Lung microvascular endothelial cell (primary cell): ENCODE data around the gene GTF2IRD1. TPM values are rescaled to one million over a fixed set of nuclear protein-coding genes. Genes with fewer than 3 reads are reported as not detected.

Source experiments
- DNase-seq, 2 donors: peaks; one replicate each; pipeline versions ENCODE4 v3.0.0 to v3.0.0-alpha.2; 2010; ENCODE audit warnings: low read depth in 2 of 2
- total RNA-seq: library from RNA; depleted of rRNA; stranded (reverse); fragments of >200 nt; gene quantifications from 2 replicates; pipeline ENCODE4 v1.2.1, GENCODE V29; 2014

GTF2IRD1 gene
- total RNA-seq, 1 donor from 2014 or later: 5.2 TPM

DNA sequence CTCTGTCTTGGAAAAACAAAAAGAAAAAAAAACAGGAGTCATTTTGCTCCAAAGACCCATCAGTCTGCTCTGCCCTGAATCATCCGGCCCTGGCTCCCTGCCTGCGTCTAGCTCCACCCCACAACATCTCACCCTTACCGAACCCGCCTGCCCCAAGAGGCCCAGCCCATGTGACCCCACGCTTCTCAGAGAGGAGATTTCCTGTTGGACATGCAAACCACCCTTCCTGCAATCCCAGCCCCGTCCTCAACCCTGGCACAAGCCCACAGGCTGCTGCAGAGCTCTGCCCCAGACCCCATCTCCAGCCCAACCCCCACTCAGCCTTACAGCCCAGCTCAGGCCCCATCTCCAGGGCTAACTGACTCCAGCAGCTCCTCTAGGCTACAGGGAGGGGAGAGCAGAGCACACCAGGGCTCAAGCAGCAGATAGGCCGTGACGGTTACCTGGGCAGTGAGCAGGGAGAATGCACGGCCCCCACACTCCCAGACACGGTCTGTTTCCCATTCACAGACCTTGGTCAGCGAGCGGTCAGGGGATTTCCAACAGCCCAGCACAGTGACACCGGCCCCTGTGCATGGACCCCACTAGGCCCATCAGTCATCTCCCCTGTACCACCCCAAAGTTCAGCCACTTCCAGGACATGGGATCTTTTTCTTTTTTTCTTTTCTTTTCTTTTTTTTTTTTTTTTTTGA is 133.9 kb downstream of the GTF2IRD1 start:
- peak in 1 of 2 donors; percentile 83 for DNase-seq

DNA sequence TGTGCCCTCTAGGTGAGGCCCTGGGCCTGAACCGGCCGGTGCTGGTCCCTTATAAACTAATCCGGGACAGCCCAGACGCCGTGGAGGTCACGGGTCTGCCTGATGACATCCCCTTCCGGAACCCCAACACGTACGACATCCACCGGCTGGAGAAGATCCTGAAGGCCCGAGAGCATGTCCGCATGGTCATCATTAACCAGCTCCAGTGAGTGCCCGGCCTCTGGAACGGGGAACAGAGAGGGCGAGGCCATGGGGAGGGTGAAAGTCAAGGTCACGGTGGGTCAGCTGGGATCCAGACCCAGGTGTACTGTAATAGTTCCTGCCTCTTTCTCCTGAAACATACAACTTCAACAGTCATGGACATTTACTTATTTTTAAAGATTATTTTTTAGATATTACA is 137.1 kb downstream of the GTF2IRD1 start:
- no peak for DNase-seq

DNA sequence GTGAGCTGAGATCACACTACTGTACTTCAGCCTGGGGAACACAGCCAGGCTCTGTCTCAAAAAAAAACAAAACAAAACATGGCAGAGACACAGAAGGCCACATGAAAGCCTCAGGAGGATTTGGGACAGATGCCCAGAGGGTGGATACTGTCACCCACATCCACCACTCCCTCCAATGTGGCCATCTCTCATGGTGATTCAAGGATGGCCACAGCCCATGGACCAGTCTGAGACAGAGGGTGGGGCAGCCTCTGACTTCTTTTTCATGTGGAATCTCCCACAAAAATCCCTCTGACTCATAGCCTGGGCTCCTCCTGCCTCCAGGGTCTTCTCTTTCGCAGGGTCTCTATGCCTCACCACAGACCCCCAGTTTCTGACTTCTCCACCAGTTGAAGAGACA is 144.9 kb downstream of the GTF2IRD1 start:
- DNase-seq: no peak

DNA sequence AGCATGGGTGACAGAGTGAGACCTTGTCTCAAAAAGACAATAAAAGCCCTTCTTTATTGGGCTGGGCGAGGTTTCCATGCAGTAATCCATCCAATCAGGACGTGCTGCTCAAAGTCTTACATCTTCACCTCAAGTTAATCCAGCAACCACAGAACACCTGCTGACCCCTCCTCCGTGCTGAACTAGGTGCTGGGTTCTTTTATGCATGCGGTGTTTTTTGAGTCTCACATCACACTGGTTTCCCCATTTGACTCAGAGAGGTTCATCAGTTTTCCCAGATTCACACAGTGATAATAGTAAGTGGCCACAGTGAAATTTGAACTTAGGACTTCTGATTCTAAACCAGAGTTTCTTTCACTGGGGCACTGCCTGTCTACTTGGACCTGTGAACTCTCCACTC is 145.5 kb downstream of the GTF2IRD1 start:
- DNase-seq: no peak

DNA sequence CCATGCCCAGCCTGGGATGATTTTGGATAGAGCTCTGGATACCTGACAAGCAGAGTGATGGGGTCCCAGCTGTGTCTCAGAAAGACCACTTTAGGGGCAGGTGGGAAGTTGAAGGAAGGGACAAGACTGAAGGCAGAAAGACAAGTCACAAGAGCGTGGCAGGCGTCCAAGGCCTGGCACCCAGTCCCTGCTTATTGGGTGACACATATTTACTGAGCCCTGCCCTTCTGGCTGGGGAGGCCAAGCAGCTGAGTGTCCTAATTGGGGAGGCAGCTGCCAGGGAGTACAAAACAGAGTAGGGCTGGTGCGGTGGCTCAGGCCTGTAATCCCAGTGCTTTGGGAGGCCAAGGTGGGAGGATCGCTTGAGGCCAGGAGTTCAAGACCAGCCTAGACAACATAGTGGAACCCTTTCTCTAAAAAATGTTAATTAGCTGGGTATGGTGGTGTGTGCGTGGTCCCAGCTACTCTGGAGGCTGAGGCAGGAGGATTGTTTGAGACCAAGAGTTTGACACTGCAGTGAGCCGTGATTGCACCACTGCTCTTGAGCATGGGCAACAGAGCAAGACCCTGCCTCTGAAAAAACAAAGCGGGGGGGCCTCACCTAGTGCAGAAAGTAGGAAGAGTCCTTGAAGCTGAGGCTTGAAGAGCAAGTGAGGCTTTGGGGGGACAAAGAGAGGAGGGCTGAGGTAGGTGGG is 150.8 kb downstream of the GTF2IRD1 start:
- DNase-seq: no peak

DNA sequence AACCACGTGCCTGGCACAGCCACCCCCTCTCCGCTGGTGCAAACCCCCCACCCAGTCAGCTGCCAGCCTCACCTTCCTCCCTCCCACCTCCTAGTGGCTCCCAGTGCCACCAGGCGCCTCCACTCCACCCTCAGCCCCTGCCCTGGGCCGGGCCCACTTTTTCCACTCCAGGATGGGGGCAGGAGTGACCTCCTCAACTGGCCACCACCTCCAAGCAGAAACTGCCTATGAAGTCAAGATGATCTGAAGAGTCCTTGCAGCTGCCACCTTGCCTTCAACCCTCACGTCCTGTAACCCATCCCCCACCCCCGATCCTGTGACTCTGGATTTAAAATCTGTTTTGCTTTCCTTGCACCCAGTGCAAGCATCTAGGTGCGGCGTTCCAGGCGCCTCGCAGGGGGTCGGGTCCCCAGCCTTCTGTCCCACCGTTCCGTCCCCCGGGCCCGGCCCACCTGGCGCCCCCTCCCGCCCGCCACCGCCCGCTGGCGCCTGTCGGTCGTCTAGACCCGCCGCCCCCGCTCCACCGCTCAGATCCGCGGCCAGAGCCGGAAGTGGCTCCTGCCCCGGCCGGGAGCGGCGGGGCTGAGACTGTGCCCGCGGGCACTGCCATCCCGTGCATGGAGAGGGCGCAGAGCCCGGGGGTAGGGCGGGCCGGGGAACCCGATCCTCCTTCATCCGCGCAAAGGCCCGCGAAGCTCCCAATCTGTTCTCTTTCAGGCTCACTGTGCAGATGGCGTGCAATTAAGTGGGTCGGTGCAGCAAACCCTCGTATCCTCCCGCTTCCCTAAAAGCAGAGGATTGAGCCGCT is 152.6 kb downstream of the GTF2IRD1 start:
- DNase-seq: peak in 1 of 2 donors; percentile 41

DNA sequence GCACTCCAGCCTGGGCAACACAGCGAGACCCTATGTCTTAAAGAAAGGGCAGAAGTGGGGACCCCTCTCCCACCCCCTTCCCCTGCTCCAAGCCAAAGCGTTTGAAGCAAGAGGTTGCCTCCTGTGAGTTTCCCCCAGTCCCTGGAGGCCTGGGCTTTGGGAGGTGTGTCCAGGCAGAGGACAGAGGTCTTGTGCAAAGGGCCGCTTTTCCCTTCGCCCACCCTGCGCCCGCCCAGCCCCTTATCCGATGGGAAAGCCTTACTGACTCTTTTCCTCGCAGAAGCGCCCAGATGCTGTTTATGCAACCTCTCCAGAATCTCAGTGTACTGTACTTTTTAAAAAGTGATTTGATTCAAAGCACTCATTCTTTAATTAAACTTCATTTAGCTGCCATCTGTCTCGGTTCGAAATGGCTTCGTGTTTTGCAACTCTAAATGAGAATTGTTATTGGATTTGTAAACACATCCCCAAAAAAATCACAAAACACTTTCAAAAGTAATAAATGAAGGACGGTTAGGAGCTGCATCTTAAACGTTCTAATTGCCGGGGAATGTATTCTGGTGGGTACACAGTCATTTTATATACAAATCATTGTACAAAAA is 153.3 kb downstream of the GTF2IRD1 start:
- no peak for DNase-seq

DNA sequence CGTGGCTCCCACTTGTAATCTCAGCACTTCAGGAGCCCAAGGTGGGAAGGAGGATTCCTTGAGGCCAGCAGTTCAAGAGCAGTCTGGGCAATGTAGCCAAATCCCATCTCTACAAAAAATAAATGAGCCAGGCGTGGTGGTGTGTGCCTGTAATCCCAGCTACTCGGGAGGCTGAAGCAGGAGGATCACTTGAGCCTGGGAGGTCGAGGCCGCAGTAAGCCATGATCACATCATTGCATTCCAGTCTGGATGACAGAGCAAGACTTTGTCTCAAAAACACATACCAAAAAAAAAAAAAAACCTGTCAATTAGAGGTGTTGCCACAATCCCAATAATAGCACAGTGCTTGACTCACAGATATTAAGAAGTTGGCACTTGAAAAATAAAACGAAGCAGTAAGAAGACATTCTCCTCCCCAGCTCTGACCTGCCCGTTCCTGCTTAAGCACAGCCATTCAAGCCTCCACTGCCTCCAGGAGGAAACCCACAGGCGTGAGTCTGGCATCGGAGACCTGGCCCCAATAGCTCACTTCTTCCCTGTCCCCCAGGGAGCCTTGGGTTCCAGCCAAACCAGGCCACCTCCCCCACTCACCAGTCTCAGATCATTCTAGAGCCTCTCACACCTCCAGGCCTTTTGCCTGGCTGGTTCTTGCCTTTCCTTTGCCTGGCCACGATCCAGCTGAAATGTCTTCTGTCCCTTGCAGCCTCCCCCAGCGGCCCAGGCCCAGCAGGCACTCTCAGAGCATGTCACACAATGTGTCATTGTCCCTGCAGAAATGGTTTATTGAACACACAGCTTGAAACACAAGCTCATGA is 158.5 kb downstream of the GTF2IRD1 start:
- DNase-seq: no peak

DNA sequence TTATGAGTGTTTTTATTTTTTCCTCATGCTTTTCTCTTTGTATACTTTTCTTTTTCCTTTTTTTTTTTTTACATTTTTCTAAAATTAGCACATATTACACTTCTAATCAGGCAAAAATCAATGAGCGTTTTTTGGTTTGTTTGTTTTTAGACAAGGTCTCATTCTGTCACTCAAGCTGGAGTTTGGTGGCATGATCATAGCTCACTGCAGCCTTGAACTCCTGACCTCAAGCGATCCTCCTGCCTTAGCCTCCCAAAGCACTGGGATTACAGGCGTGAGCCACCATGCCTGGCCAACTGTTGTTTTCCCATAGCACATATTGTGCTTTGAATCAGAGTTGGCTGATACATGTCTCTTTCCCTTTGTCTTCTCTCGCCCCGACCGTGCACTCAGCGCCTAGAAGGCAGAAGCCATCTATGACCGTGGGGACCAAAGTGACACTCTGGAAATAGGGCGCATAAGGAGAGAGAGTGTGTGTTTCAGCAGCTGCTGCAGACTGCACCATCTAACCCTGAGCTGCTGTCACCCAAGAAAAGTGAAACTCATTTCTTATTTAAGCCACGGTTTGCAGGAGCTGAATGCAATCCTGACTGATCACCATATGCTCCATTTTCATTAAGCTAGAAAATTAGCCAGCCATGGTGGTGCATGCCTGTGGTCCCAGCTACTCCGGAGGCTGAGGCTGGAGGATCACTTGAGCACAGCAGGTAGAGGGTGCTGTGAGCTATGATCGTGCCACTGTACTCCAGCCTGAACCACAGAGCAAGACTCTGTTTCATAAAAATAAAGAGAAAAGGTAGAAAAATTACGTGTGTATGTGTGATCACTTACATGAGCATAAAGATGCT is 162.5 kb downstream of the GTF2IRD1 start:
- DNase-seq: no peak

DNA sequence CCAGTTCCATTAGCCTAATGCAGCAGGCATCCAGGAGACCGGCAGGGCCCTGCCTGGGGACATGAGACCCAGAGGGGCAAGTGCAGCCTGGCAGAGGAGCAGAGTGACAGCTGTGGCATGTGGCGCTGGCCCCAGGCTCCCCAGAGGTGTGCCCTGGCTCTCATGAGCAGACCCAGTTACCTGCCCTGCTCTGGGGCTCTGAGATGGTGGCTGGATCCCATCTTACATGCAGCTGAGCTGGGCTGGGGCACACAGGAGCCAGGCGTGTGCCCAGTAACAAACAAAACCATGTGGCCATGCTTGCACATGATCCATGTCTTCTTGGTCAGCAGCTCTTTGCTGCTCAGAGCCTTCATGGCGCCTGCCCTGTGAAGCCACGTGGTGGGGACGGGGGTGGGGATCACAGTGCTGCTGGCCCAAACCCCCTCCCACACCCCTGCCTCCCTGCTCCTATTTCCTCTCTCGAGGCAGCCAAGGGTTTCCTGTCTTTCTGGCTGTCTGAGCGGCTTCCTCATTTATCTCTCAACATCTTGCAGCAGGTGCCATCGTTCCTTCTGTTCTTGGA is 163.6 kb downstream of the GTF2IRD1 start:
- DNase-seq: peak; percentile 13 to 16

DNA sequence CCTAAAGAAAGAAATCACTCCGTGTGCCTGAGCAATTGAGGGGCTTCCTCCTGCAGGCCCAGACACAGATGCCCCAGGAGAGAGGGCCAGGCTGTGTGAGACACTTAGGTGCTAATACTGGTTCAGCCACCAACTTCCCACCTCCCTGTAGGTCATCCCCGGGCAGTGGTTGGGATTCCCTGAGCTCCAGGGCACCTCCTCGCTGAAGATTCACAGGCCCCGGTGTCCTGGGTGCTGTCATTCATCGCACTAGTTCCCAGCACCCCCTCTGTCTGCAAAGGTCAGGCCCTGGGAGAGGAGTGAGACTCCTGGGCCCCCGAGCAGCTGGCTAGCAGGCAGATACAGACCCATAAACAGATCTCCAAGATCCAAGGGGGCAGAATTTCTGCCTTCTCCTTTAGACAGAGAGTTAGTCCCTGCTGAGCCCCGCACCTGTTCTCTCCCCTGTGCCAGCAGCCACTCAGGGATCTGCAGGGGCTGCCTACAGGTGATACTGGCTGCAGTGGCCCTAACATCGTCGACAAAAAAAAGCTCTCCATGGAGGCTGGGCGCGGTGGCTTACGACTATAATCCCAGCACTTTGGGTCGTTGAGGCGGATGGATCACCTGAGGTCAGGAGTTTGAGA is 165.6 kb downstream of the GTF2IRD1 start:
- no peak for DNase-seq

DNA sequence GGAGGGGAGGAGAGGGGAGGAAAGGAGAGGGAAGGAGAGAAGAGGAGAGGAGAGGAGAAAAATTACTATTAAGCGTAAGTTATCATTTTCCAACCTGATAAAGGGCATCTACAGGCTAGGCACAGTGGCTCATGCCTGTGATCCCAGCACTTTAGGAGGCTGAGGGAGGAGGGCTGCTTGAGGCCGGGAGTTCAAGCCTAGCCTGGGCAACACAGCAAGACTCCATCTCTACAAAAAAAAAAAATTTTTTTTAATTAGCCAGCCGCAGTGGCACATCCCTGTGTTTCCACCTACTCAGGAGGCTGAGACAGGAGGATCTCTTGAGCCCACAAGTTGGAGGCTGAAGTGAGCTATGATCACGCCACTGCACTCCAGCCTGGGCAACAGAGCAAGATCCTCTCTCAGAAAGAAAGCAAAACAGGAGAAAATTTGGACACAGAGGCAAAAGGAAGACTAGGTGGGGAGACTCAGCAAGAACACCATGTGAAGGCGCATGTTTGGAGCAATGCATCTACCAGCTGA is 168.6 kb downstream of the GTF2IRD1 start:
- no peak for DNase-seq

DNA sequence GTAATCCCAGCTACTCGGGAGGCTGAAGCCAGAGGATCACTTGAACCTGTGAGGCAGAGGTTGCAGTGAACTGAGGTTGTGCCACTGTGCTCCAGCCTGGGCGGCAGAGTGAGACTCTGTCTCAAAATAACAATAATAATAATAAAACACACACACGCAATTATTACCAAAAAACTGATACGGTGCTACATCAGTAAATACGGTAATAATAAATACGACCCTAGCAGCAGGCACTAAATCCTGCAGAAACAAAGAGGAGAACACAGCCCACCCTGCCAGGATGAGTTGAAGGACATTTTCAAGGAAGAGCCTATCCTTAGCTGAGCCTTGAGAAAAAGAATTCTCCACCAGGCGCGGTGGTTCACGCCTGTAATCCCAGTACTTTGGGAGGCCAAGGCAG is 169.4 kb downstream of the GTF2IRD1 start:
- no peak for DNase-seq

DNA sequence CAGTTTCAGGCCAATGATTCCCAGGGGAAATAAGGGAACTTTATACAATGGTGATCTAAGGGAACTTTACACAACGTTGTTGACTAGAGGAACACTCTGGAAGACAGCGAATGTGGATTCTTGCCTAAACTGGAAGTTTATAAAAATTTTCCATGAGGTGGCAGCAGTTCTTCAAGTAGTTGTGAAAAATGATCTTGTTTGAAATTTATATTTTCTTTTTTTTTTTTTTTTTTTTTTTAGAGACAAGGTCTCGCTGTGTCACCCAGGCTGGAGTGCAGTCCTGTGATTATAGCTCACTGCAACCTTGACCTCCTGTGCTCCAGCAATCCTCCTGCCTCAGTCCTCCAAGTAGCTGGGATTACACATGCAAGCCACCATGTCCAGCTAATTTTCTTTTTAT is 171.7 kb downstream of the GTF2IRD1 start:
- DNase-seq: peak; percentile 19 to 52

DNA sequence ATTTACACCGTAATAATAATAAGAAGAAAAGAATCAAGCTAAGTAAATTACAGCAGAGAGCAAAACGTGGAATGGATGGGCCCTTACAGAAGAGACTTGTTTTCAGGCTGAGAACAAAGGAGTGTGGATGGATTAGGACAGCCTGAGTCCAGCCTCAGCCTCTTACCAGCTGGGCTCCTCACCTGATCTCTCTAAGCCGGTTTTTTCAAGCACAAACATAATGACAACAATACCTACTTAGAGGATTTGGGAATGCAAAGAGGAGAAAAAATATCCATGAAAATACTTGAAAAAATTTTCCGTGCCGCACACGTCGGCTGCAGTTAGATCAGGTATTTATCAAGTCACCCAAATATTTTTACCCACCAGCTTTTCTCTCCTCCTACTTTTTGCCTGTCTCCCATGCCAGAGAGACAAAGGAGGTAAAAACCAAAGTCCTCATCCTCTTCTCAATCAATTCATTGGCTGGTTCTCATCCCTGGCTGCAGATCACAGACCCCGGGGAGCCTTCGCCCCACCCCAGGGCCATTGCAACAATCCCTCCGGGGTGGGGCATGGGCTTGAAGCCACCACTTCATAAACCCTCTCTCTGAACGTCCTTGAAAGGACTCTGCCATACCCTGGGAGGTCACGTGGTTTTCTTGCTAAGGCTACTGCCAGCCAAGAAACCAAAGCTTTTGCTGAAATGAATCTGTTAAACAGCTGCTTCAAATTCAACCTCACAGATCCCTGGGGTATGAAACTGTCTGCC is 174.1 kb downstream of the GTF2IRD1 start:
- no peak for DNase-seq

DNA sequence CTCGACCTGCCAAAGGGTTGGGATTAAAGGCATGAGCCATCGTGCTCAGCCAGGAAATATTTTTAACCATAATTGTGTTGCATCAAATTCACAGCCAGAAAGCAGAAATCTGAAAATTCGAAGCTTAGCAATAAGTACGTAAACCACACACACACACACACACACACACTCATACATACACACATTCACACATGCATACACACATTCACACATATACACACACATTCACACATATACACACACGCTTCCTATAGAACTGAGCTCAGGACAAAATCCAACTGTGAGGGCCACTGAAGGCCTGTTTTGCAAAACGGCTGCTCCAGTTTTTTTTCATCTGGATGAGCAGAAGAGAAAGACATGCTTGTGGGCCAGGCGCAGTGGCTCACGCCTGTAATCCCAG is 178.8 kb downstream of the GTF2IRD1 start:
- DNase-seq: no peak

DNA sequence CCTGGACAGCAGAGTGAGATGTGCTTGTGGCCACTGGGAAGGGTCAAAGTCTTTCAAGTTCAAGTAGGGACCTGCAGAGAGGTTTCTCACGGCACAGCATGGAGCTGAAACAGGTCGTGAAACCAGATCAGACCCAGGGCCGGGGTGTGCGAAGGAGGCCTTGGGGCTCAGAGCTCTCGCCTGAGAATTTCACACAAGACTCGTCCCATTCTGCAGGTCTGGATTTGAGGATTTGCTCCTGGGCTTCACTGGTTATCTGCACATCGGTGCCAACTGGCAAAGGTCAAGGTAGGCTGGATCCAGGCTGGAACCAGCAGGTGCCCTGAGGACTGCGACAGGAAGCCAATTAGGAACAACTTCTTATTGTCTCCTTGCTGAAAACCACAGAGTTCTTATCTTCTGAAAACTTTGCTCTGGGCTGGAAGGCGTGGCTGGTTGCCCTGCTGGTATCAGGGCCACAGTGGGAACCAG is 179.8 kb downstream of the GTF2IRD1 start:
- no peak for DNase-seq

DNA sequence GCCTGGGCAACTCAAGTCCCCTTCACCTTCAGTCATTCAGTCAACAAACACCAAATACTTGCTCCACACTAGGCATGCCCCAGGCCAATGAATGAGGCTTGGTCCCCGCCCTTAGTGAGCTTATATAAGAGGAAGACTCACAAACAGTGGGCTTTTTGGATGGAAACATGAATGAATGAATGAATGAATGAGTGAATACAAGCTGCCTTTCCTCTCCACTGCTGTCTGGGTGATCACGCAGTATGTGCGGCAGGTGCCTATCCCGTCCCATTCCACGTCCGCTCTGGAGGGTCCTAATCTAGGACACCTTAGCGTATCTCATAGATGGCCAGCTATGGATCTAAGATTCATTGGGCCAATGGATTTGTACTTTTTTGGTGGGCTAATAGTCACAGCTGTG is 184.0 kb downstream of the GTF2IRD1 start:
- DNase-seq: no peak
